GM19372 (cell line): ENCODE measurements around the gene HEXIM2.

Source experiments
- ATAC-seq: cut with Tn5 transposase; IDR thresholded peaks from one replicate; pipeline ENCODE4 v1.9.1; 2021; ENCODE audit warnings: mild to moderate bottlenecking, low read depth, moderate library complexity; ENCODE audit not compliant: unreplicated experiment

The HEXIM2 gene

GRCh38 chr17:45143094-45143670 lies 18.5 kb upstream of the HEXIM2 start:
- ATAC-seq: no peak

GRCh38 chr17:45143767-45144198 lies 17.9 kb upstream of the HEXIM2 start:
- ATAC-seq: no peak

GRCh38 chr17:45144199-45145034 lies 17.3 kb upstream of the HEXIM2 start:
- ATAC-seq: no peak

- no peak for ATAC-seq
Observed at GRCh38 chr17:45145035-45145389, 16.7 kb upstream of the HEXIM2 start.

- ATAC-seq: no peak
Observed at GRCh38 chr17:45146166-45146565, 15.5 kb upstream of the HEXIM2 start.

GRCh38 chr17:45146592-45146889 lies 15.1 kb upstream of the HEXIM2 start:
- ATAC-seq: no peak

GRCh38 chr17:45146890-45147580 lies 14.6 kb upstream of the HEXIM2 start:
- ATAC-seq: no peak

GRCh38 chr17:45147581-45148182 lies 14.0 kb upstream of the HEXIM2 start:
- no peak for ATAC-seq

GRCh38 chr17:45148183-45149036 lies 13.3 kb upstream of the HEXIM2 start, which contains the start of gene HEXIM1:
TSS of gene HEXIM1 (plus strand) at chr17:45148475. CDS start at chr17:45149191, 716 bp downstream.
- peak; percentile 65 for ATAC-seq

GRCh38 chr17:45149037-45149668 lies 12.5 kb upstream of the HEXIM2 start:
- peak; percentile 22 for ATAC-seq

- ATAC-seq: no peak
Observed at GRCh38 chr17:45149669-45150664, 11.7 kb upstream of the HEXIM2 start.

GRCh38 chr17:45150911-45151809 lies 10.5 kb upstream of the HEXIM2 start:
- ATAC-seq: no peak

GRCh38 chr17:45155029-45155428 lies 6.6 kb upstream of the HEXIM2 start:
- ATAC-seq: no peak

- ATAC-seq: no peak
Observed at GRCh38 chr17:45155483-45155882, 6.2 kb upstream of the HEXIM2 start.

GRCh38 chr17:45156242-45156641 lies 5.4 kb upstream of the HEXIM2 start:
- ATAC-seq: no peak

GRCh38 chr17:45160447-45161287 lies 1.0 kb upstream of the HEXIM2 start:
- peak; percentile 3 for ATAC-seq
